ENCODE results near the gene CPED1.
"Not testable (repeated sequence)": the region's sequence is repeated elsewhere in the genome, so short reads cannot be mapped to it uniquely, and the experiment has no call there.

Gene CPED1

GRCh38 chr7:121043314-121044234, 55.1 kb downstream of the CPED1 start:
- no peak for DNase-seq

- DNase-seq = no peak
Measured at GRCh38 chr7:121045090-121045489, 56.6 kb downstream of the CPED1 start.

GRCh38 chr7:121046009-121046408, 57.5 kb downstream of the CPED1 start:
- no peak for DNase-seq

GRCh38 chr7:121046893-121047468, 58.5 kb downstream of the CPED1 start:
- no peak for DNase-seq

GRCh38 chr7:121048195-121048594, 59.7 kb downstream of the CPED1 start:
- DNase-seq = no peak

GRCh38 chr7:121049028-121049791, 60.7 kb downstream of the CPED1 start:
- no peak for DNase-seq

- DNase-seq = no peak
Measured at GRCh38 chr7:121049897-121050296, 61.4 kb downstream of the CPED1 start.

GRCh38 chr7:121053219-121053618, 64.7 kb downstream of the CPED1 start:
- no peak for DNase-seq

- no peak for DNase-seq
Measured at GRCh38 chr7:121054925-121055324, 66.4 kb downstream of the CPED1 start.

- no peak for DNase-seq
Measured at GRCh38 chr7:121057878-121058277, 69.4 kb downstream of the CPED1 start.

- no peak for DNase-seq
Measured at GRCh38 chr7:121058975-121059374, 70.5 kb downstream of the CPED1 start.

GRCh38 chr7:121059979-121060509, 71.5 kb downstream of the CPED1 start:
- DNase-seq = not testable (repeated sequence)

- no peak for DNase-seq
Measured at GRCh38 chr7:121061677-121062582, 73.4 kb downstream of the CPED1 start.

- no peak for DNase-seq
Measured at GRCh38 chr7:121062671-121063279, 74.3 kb downstream of the CPED1 start.

GRCh38 chr7:121067717-121068116, 79.2 kb downstream of the CPED1 start:
- DNase-seq = not testable (repeated sequence)

GRCh38 chr7:121069346-121070100, 81.0 kb downstream of the CPED1 start:
- DNase-seq = no peak

GRCh38 chr7:121071132-121071531, 82.6 kb downstream of the CPED1 start:
- DNase-seq = no peak

GRCh38 chr7:121071662-121072061, 83.2 kb downstream of the CPED1 start:
- DNase-seq = no peak

GRCh38 chr7:121072826-121073225, 84.3 kb downstream of the CPED1 start:
- no peak for DNase-seq

- DNase-seq = no peak
Measured at GRCh38 chr7:121073463-121074099, 85.1 kb downstream of the CPED1 start.
